ENCODE measurements around the gene ETV6.

DNA sequence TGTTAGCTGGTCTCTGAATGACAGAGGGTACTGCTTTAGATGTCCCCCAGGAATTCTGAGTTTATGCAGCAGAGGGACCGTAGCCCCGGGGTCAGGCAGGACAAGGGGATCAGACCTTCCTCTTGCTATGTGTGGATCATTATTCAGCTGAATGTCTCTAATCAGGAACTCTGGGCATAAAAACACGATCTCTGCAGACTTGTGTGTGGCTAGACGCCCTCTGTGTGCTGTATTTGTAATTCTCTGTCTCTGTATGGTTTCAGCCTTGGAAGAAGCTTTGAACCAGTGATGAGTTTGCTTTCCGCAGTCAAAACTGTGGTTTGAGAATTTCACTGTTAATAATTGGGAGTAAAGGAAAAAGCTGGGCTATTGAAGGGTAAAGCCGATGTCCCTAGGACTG, 125.3 kb downstream of the ETV6 start:
- TF ChIP-seq POLR2A (IDR thresholded peaks at IDR 0.05; ENCODE audit: low read depth, low read length) = no peak
- TF ChIP-seq POLR2AphosphoS5 (IDR thresholded peaks at IDR 0.05; ENCODE audit: low read depth, low read length) = no peak
- TF ChIP-seq TAF1 (IDR thresholded peaks at IDR 0.05; ENCODE audit: borderline replicate concordance, low read depth, low read length) = no peak

Measured in GM12892 (cell line).